ENCODE measurements around the gene FAM120C.

DNA sequence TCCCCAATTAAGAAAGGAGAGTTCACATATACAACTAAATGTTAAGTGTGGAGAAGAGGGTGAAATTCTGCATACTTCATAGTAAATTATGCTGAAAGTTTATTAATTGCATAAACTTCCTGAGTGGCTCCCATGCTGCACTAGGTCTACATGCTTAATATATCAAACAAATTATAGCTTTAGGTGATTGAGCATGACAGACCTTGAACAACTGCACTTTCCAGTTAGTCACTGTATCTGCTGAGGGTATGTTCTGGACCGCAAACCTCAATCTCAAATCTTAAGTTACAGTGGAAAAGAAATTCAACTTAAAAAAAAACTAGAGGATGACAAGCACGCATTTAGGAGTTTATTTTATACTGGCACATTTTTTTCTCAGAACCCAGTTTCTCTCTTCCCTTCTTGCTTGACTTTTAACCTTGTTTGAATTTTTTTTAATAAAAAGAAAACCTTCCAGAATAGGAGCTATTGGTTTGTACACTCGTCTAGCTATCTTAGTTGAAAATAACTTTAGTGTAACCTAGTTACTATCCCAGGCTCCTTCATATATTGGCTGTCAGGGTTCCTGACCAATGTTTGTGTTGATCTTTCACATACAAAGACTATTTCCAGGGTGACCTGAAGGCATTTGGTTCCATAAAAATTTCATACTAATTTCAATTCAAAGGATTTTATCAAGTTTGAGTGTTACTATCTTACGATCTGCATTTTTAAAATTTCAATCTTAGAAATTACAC is 10.2 kb upstream of the FAM120C start:
- TF ChIP-seq, protein P1, sequence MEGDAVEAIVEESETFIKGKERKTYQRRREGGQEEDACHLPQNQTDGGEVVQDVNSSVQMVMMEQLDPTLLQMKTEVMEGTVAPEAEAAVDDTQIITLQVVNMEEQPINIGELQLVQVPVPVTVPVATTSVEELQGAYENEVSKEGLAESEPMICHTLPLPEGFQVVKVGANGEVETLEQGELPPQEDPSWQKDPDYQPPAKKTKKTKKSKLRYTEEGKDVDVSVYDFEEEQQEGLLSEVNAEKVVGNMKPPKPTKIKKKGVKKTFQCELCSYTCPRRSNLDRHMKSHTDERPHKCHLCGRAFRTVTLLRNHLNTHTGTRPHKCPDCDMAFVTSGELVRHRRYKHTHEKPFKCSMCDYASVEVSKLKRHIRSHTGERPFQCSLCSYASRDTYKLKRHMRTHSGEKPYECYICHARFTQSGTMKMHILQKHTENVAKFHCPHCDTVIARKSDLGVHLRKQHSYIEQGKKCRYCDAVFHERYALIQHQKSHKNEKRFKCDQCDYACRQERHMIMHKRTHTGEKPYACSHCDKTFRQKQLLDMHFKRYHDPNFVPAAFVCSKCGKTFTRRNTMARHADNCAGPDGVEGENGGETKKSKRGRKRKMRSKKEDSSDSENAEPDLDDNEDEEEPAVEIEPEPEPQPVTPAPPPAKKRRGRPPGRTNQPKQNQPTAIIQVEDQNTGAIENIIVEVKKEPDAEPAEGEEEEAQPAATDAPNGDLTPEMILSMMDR (conservative IDR thresholded peaks at IDR 0.05; ENCODE audit: low read depth, low read length), result no peak
- no peak for TF ChIP-seq EZH2 (IDR thresholded peaks at IDR 0.05; ENCODE audit: borderline replicate concordance, low read depth, low read length, poor library complexity, severe bottlenecking)

Data from A673 (cell line).